K562 (cell line): ENCODE results near the gene U2AF1L4. TPM values are rescaled to one million over a fixed set of nuclear protein-coding genes. Genes with fewer than 3 reads are reported as not detected.

Source experiments
- BRD4 ChIP-seq: fragments of 200-600 bp; sonication (generic); IDR thresholded peaks from 2 replicates; pipeline ENCODE4 v1.6.1; 2017; ENCODE audit warnings: inconsistent platforms
- CBFB ChIP-seq: sonication (generic); formaldehyde crosslinking; IDR thresholded peaks from 2 replicates; pipeline ENCODE4 v1.4.0; 2020; ENCODE audit warnings: mild to moderate bottlenecking, missing genetic modification reagents
- FOXP1 ChIP-seq: sonication (generic); formaldehyde crosslinking; IDR thresholded peaks from 2 replicates; pipeline ENCODE4 v1.8.0; 2022; ENCODE audit warnings: mild to moderate bottlenecking, missing genetic modification reagents
- HDAC1 ChIP-seq, 2 experiments: fragments of 450-650 bp; IDR thresholded peaks; 2 replicates each; pipeline ENCODE4 v1.6.1; 2016 to 2017; ENCODE audit warnings: inconsistent platforms in 1 of 2, mild to moderate bottlenecking in 1 of 2, moderate library complexity in 1 of 2
- HDAC3 ChIP-seq: fragments of 450-650 bp; IDR thresholded peaks from 2 replicates; pipeline ENCODE4 v1.6.1; 2018; ENCODE audit warnings: borderline replicate concordance, mild to moderate bottlenecking, moderate library complexity; ENCODE audit not compliant: partially characterized antibody
- KAT2B ChIP-seq: IDR thresholded peaks from one replicate; pipeline ENCODE4 v1.6.1; 2012; ENCODE audit warnings: low read depth, mild to moderate bottlenecking, control low read depth, inconsistent platforms, low read length, moderate library complexity
- MCM5 ChIP-seq: fragments of 450-650 bp; IDR thresholded peaks from 2 replicates; pipeline ENCODE4 v1.6.1; 2016; ENCODE audit warnings: low read depth
- MYNN ChIP-seq, 2 experiments: sonication (generic); formaldehyde crosslinking in 1 of 2; IDR thresholded peaks; 2 replicates each; pipeline versions ENCODE4 v1.5.0 to v1.6.1; 2016 to 2020; ENCODE audit warnings: antibody characterized with exemption in 1 of 2, missing genetic modification reagents in 1 of 2
- NR3C1 ChIP-seq: sonication (generic); formaldehyde crosslinking; IDR thresholded peaks from 2 replicates; pipeline ENCODE4 v1.8.1; 2022; ENCODE audit warnings: missing genetic modification reagents
- POLR2A ChIP-seq: fragments of 450-650 bp; conservative IDR thresholded peaks from 2 replicates; pipeline ENCODE4 v1.6.1; 2016
- PRPF4 ChIP-seq: fragments of 200-400 bp; formaldehyde crosslinking; IDR thresholded peaks from one replicate; pipeline ENCODE4 v1.6.1; 2017; ENCODE audit warnings: low read length, low read depth, mild to moderate bottlenecking; ENCODE audit not compliant: insufficient read depth, poor library complexity, severe bottlenecking
- RAD51 ChIP-seq: fragments of 450-650 bp; IDR thresholded peaks from 2 replicates; pipeline ENCODE4 v1.7.1; 2016; ENCODE audit warnings: low read depth, mild to moderate bottlenecking, borderline replicate concordance
- ZBTB11 ChIP-seq, 3 experiments: fragments of 200-800 bp in 1 of 3; fragments of 250-450 bp in 1 of 3; fragments of 450-650 bp in 1 of 3; sonication (Bioruptor Pico) in 1 of 3; sonication (Bioruptor generic) in 1 of 3; formaldehyde crosslinking in 1 of 3; IDR thresholded peaks; 2 replicates each; pipeline versions ENCODE4 v1.6.1 to v1.8.0; 2016 to 2022; ENCODE audit warnings: mild to moderate bottlenecking in 2 of 3, missing genetic modification characterization in 2 of 3, missing compliant biosample characterization in 1 of 3, moderate library complexity in 1 of 3
- ZBTB40 ChIP-seq, 2 experiments: fragments of 450-650 bp in 1 of 2; sonication (generic) in 1 of 2; formaldehyde crosslinking in 1 of 2; IDR thresholded peaks; 2 replicates each; pipeline versions ENCODE4 v1.7.1 to v1.9.0; 2016 to 2022; ENCODE audit warnings: inconsistent platforms in 1 of 2, mild to moderate bottlenecking in 1 of 2, missing genetic modification reagents in 1 of 2
- polyA plus RNA-seq, 8 experiments: library from polyadenylated mRNA; depleted of rRNA in 4 of 8; stranded (reverse) in 5 of 8; unstranded in 3 of 8; fragments of >200 nt; fragmentation: Nextera tagmentation in 2 of 8; fragmentation: Illumina TruSeq in 1 of 8; extraction: Ambion mirVana in 2 of 8; extraction: Trizol in 1 of 8; gene quantifications; 2 replicates each; pipeline versions ENCODE4 v1.2.1 to v1.2.3, GENCODE V29; 2011 to 2014; ENCODE audit warnings: inconsistent platforms in 1 of 8, missing spikeins in 1 of 8
- total RNA-seq, 7 experiments: library from RNA; depleted of rRNA in 6 of 7; stranded (reverse); fragments of >200 nt in 6 of 7; fragmentation: Illumina TruSeq in 2 of 7; extraction: Trizol in 2 of 7; gene quantifications; 2 replicates each; pipeline versions ENCODE4 v1.2.1 to v1.2.3, GENCODE V29; 2011 to 2021; ENCODE audit warnings: low replicate concordance in 1 of 7

The U2AF1L4 gene
- total and polyA plus RNA-seq, 9 of the 15 experiments (the other 6 are each of a cell fraction or from before 2014, with no cell fraction given): 8.4 to 19.5 (median 12.6) TPM

- TF ChIP-seq ZBTB40 (IDR thresholded peaks at IDR 0.05) (peak; percentile 93), ZBTB40 (CRISPR knock-in tag; IDR thresholded peaks at IDR 0.05) (no peak), RAD51 (no peak), KAT2B (no peak), POLR2A (peak; percentile 78), BRD4 (no peak), HDAC3 (no peak), PRPF4 (no peak), HDAC1 (IDR thresholded peaks at IDR 0.05) (peak in 1 of 2 experiments; percentile 73; a peak in 2 of 4 replicates), ZBTB11 (CRISPR knock-in tag; IDR thresholded peaks at IDR 0.05) (peak in 1 of 3 experiments; percentile 76; a peak in 2 of 6 replicates), NR3C1 (CRISPR knock-in tag) (no peak), MYNN (IDR thresholded peaks at IDR 0.05) (no peak), MYNN (CRISPR knock-in tag; IDR thresholded peaks at IDR 0.05) (no peak), FOXP1 (CRISPR knock-in tag) (no peak), CBFB (CRISPR knock-in tag) (no peak), MCM5 (no peak)
Observed at GRCh38 chr19:35748106-35749020, 3.1 kb upstream of the U2AF1L4 start, which contains the start of gene LIN37 (continued).
